GM12891 (cell line): ENCODE data around the gene BLTP1.

Experiments used
- PAX5 ChIP-seq: IDR thresholded peaks from 2 replicates; pipeline ENCODE4 v1.6.1; 2011; ENCODE audit warnings: low read length, moderate library complexity, mild to moderate bottlenecking; ENCODE audit not compliant: insufficient read depth, severe bottlenecking
- POLR2A ChIP-seq: IDR thresholded peaks from 2 replicates; pipeline ENCODE4 v1.6.1; 2011; ENCODE audit warnings: low read depth, low read length, control low read depth
- POLR2AphosphoS5 ChIP-seq: IDR thresholded peaks from 2 replicates; pipeline ENCODE4 v1.6.1; 2011; ENCODE audit warnings: low read depth, low read length, control low read depth
- POU2F2 ChIP-seq: IDR thresholded peaks from 2 replicates; pipeline ENCODE4 v1.6.1; 2011; ENCODE audit warnings: low read depth, mild to moderate bottlenecking, control low read depth, low read length, moderate library complexity
- SPI1 ChIP-seq: IDR thresholded peaks from 2 replicates; pipeline ENCODE4 v1.6.1; 2011; ENCODE audit warnings: low read depth, low read length, control low read depth
- TAF1 ChIP-seq: IDR thresholded peaks from 2 replicates; pipeline ENCODE4 v1.6.1; 2011; ENCODE audit warnings: low read depth, low read length, control low read depth

GRCh38 chr4:122129061-122129460, 23.1 kb upstream of the BLTP1 start:
- TF ChIP-seq POLR2A (no peak), TAF1 (no peak), POLR2AphosphoS5 (no peak), PAX5 (no peak), SPI1 (no peak), POU2F2 (no peak)
